Activated CD4-positive, alpha-beta T cell treated with anti-CD3 and anti-CD28 coated beads, Interleukin-2, amount 50 U/mL, for 16 hours (primary cell): ENCODE results near the gene MBNL2.
"Not testable (repeated sequence)": the region's sequence is repeated elsewhere in the genome, so short reads cannot be mapped to it uniquely, and the experiment has no call there.

Experiments
- DNase-seq: peaks from one replicate; pipeline ENCODE4 v3.0.0-alpha.2; 2020

The MBNL2 gene

GRCh38 chr13:97221989-97222700 is at the start of gene MBNL2:
TSS of gene MBNL2 (plus strand) at chr13:97222333. CDS start at chr13:97276236, 53,903 bp downstream.
- peak; percentile 93 for DNase-seq

- no peak for DNase-seq
Measured at GRCh38 chr13:97174638-97175037, 47.5 kb upstream of the MBNL2 start.

- no peak for DNase-seq
Measured at GRCh38 chr13:97175041-97175440, 47.1 kb upstream of the MBNL2 start.

- DNase-seq: no peak
Measured at GRCh38 chr13:97179501-97179900, 42.6 kb upstream of the MBNL2 start.

GRCh38 chr13:97182111-97182890 is 39.8 kb upstream of the MBNL2 start:
- DNase-seq: no peak

GRCh38 chr13:97185291-97185690 is 36.8 kb upstream of the MBNL2 start:
- no peak for DNase-seq

- no peak for DNase-seq
Measured at GRCh38 chr13:97185751-97186150, 36.4 kb upstream of the MBNL2 start.

- no peak for DNase-seq
Measured at GRCh38 chr13:97188207-97188606, 33.9 kb upstream of the MBNL2 start.

- no peak for DNase-seq
Measured at GRCh38 chr13:97189928-97190327, 32.2 kb upstream of the MBNL2 start.

- no peak for DNase-seq
Measured at GRCh38 chr13:97191142-97191541, 31.0 kb upstream of the MBNL2 start.

GRCh38 chr13:97191615-97192014 is 30.5 kb upstream of the MBNL2 start:
- DNase-seq: no peak

- DNase-seq: no peak
Measured at GRCh38 chr13:97192166-97192565, 30.0 kb upstream of the MBNL2 start.

- no peak for DNase-seq
Measured at GRCh38 chr13:97193577-97193976, 28.6 kb upstream of the MBNL2 start.

- no peak for DNase-seq
Measured at GRCh38 chr13:97194479-97194878, 27.7 kb upstream of the MBNL2 start.

- DNase-seq: no peak
Measured at GRCh38 chr13:97196340-97196739, 25.8 kb upstream of the MBNL2 start.

- no peak for DNase-seq
Measured at GRCh38 chr13:97198753-97199152, 23.4 kb upstream of the MBNL2 start.

GRCh38 chr13:97199451-97199850 is 22.7 kb upstream of the MBNL2 start:
- no peak for DNase-seq

GRCh38 chr13:97200081-97200942 is 21.8 kb upstream of the MBNL2 start:
- no peak for DNase-seq

- DNase-seq: no peak
Measured at GRCh38 chr13:97202761-97203160, 19.4 kb upstream of the MBNL2 start.

GRCh38 chr13:97205465-97205864 is 16.7 kb upstream of the MBNL2 start:
- DNase-seq: no peak

- peak; percentile 66 for DNase-seq
Measured at GRCh38 chr13:97205982-97206381, 16.2 kb upstream of the MBNL2 start.

GRCh38 chr13:97207252-97207651 is 14.9 kb upstream of the MBNL2 start:
- not testable (repeated sequence) for DNase-seq

GRCh38 chr13:97211300-97211699 is 10.8 kb upstream of the MBNL2 start:
- no peak for DNase-seq
